ENCODE measurements around the gene TUBB3.

DNA sequence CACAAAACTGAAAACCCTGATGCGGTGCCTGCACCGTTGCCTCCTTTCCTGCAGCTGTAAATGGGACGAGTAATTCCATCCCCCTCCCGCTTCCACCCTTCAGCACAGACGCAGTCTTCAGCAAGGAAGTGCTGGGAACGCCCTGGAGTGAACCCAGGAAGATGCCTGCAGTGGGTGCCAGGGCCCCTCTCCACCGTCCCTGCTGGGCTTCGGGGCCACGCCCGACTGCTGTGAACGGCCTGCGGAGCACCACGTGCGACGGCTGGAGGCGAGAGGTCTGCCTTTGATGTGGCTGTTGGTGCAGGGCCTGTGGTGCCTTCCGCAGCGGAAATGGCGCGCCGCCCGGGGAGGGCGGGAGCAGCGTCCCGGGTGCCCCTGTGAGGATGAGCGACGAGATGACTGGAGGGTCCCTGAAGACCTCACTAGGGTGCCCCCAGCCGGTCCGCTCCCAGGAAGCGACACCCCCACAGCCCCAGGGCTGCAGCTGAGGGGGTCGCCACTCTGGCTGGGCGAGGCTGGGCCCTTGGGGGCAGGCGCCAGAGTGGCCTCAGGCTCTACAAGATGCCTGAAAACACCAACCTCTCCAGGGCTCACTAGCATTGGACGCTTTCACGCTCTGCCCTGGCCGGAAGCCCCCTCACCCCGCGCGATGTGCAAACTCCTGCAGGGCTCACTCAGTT, 5.2 kb upstream of the TUBB3 start:
- no peak for TF ChIP-seq POLR2A (IDR thresholded peaks at IDR 0.05)
- TF ChIP-seq, protein P1, sequence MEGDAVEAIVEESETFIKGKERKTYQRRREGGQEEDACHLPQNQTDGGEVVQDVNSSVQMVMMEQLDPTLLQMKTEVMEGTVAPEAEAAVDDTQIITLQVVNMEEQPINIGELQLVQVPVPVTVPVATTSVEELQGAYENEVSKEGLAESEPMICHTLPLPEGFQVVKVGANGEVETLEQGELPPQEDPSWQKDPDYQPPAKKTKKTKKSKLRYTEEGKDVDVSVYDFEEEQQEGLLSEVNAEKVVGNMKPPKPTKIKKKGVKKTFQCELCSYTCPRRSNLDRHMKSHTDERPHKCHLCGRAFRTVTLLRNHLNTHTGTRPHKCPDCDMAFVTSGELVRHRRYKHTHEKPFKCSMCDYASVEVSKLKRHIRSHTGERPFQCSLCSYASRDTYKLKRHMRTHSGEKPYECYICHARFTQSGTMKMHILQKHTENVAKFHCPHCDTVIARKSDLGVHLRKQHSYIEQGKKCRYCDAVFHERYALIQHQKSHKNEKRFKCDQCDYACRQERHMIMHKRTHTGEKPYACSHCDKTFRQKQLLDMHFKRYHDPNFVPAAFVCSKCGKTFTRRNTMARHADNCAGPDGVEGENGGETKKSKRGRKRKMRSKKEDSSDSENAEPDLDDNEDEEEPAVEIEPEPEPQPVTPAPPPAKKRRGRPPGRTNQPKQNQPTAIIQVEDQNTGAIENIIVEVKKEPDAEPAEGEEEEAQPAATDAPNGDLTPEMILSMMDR (IDR thresholded peaks at IDR 0.05) = no peak

Measured in lower leg skin (tissue), 3 donors.